Measurements from ENCODE around the gene TNKS2. TPM values are rescaled to one million over a fixed set of nuclear protein-coding genes. Genes with fewer than 3 reads are reported as not detected.

Gene TNKS2
- total and polyA plus RNA-seq, 2 of the 13 experiments (the other 11 are each of a cell fraction or from before 2014, with no cell fraction given): 15.2 to 19.4 TPM

GRCh38 chr10:91803386-91804125 is 5.3 kb downstream of the TNKS2 start (continued):
- TF ChIP-seq ZMYM2 (CRISPR knock-in tag; IDR thresholded peaks at IDR 0.05) (peak; percentile 82), ZMYM4 (CRISPR knock-in tag; IDR thresholded peaks at IDR 0.05) (0 out of 2 replicates have a peak, but pooled peaks have one; percentile 50), ZNF740 (CRISPR knock-in tag; IDR thresholded peaks at IDR 0.05) (no peak), ZNF24 (IDR thresholded peaks at IDR 0.05) (no peak), ZNF543 (CRISPR knock-in tag; IDR thresholded peaks at IDR 0.05) (no peak), GLMP (CRISPR knock-in tag; IDR thresholded peaks at IDR 0.05; ENCODE audit: borderline replicate concordance) (no peak), ELF4 (CRISPR knock-in tag; IDR thresholded peaks at IDR 0.05; ENCODE audit: borderline replicate concordance) (no peak), RAD21 (CRISPR knock-in tag; IDR thresholded peaks at IDR 0.05) (0 out of 2 replicates have a peak, but pooled peaks have one; percentile 10), ZNF746 (CRISPR knock-in tag; IDR thresholded peaks at IDR 0.05) (no peak), HDAC2 (CRISPR knock-in tag; IDR thresholded peaks at IDR 0.05) (no peak), ARID3A (IDR thresholded peaks at IDR 0.05; ENCODE audit: low read depth, low read length) (peak; percentile 54; the same call in 1 of the 2 replicates), ZNF619 (CRISPR knock-in tag; IDR thresholded peaks at IDR 0.05) (no peak), ZNF264 (CRISPR knock-in tag; IDR thresholded peaks at IDR 0.05) (peak; percentile 41; the same call in 1 of the 2 replicates), ZNF224 (CRISPR knock-in tag; IDR thresholded peaks at IDR 0.05) (0 out of 2 replicates have a peak, but pooled peaks have one; percentile 56), PAXIP1 (CRISPR knock-in tag; conservative IDR thresholded peaks at IDR 0.05) (peak; percentile 52; the same call in 1 of the 2 replicates), ZSCAN29 (CRISPR knock-in tag; conservative IDR thresholded peaks at IDR 0.05) (no peak), HBP1 (CRISPR knock-in tag; IDR thresholded peaks at IDR 0.05; ENCODE audit: low read depth) (no peak)
